GM04503 (cell line): Measurements from ENCODE around the gene NEUROD2.
A peak's percentile ranks its signal among the peaks of the same experiment; 100 is the strongest.

Experiments used
- DNase-seq: peaks from one replicate; pipeline ENCODE4 v3.0.0-alpha.2; 2012; ENCODE audit warnings: low read depth

The NEUROD2 gene

GRCh38 chr17:39607851-39608130 is at the start of gene NEUROD2:
Gene NEUROD2, minus strand, starts transcription at chr17:39607920. Its CDS starts 1,321 bp downstream, at chr17:39606599.
- no peak for DNase-seq

GRCh38 chr17:39655105-39655504 is 47.4 kb upstream of the NEUROD2 start:
- DNase-seq, result no peak

- no peak for DNase-seq
These were observed 46.1 kb upstream of the NEUROD2 start for GRCh38 chr17:39653662-39654331.

DNA sequence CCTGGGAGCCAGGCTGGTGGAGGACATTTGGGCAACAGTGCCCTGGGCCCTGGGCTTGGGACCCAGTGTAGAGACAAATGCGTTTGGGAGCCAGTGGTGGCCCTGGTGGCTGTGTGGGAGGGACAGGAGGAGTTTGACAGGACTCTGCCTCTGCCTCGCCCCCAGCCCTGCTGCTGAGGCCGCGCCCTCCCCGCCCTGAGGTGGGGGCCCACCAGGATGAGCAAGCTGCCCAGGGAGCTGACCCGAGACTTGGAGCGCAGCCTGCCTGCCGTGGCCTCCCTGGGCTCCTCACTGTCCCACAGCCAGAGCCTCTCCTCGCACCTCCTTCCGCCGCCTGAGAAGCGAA is 45.6 kb upstream of the NEUROD2 start:
- no peak for DNase-seq

GRCh38 chr17:39652587-39653315 is 45.0 kb upstream of the NEUROD2 start:
- no peak for DNase-seq

DNA sequence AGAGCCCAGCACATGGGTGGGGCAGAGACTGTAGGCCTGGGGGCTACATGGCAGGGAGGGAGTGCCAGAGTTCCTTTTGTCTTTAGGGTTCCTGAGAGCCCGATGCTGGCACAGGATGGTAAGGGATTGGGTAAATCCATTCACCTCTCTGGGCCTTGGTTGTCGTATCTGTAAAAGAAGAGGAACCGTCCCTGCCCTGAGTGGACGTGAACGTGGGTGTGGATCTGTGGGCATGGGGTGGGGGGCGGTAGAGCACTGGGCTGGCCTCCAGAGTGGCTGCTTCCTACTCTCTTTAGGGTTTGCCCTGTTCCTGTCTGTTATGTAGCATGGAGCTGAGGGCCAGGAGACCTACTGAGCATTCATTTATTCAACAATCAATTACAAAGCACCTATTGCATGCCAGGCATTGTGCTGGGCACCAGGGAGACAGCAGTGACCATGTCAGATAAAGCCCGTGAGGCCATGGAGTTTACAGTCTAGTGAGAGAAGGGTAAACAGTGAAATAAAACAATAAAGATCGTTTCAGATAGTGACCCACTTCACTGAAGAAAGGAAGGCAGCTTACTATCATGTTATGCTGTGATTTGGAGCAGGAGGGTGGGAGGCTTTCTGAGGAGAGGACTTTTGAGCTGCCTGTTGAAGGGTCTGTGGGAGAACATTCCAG is 44.3 kb upstream of the NEUROD2 start:
- DNase-seq, result no peak

DNA sequence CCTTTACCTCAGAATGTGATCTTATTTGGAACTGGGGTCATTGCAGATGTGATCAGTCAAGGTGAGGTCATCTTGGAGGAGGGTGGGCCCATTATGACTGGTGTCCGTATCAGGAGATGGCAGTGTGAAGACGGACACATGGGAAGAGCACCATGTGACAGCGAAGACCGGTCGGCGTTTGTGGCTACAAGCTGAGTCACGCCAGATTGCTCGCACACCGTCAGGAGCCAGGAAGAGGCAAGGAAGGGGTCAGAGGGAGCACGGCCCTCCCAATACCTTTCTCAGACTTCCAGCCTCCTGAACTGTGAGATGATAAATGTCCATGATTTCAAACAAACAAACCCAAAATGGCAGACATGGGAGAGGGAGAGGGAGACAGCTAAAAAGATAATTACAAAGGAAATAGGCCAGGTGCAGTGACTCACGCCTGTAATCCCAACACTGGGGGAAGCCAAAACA is 42.4 kb upstream of the NEUROD2 start:
- no peak for DNase-seq

DNA sequence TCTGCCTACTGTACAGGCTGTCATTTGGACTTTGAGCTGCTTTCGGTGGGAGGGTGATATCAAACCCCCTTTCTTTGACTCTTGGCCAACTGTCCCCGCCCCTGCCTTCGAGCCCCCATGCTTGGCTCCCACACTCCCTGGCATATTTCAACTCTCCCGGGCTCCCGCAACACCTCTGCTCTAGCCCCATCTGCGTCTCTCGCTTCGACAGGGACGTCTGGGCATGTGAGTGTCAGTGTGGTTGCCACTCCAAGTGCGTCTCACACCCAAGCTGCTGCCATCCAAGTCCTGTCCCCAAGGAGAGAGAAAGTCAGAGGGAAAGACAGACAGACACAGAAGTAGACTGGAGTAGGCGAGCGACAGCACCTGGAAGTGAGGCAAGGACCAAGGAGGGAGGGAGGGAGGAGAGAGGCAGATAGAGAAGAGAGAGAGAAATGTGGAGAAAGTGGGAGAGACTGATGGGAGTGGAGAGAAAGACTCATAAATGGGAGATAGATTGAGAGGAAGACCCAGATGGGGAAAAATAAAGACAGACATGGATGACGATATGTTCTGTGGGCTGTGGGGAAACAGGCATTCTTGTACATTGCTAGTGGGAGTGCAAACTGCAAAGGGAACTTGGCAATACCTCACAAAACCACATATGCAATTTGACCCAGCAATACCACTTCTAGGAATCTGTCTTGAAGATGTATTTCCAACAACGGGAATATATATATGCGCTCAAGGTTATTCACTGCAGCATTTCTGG is 41.1 kb upstream of the NEUROD2 start:
- DNase-seq, result no peak

- no peak for DNase-seq
These were observed 39.5 kb upstream of the NEUROD2 start for GRCh38 chr17:39647256-39647655.

DNA sequence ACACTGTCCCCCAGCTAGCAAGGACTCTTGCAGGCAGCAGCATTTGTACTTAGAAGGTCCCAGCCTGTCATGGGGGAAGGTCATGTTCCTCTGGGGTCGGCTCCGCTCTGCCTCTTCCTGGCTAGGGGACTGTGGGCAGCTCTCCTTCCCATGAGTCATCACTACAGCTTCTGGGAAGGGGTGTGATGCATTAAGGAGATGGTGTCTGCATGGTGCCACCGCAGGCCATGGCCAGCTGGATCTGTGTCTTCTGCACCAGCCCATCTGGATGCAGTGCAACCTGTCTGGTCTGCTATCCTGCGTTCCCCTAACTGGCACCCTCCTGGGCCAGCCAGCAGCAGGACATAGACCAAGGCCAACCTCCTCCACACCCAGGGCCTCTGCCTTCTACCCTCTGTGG is 35.6 kb upstream of the NEUROD2 start:
- DNase-seq, result no peak

DNA sequence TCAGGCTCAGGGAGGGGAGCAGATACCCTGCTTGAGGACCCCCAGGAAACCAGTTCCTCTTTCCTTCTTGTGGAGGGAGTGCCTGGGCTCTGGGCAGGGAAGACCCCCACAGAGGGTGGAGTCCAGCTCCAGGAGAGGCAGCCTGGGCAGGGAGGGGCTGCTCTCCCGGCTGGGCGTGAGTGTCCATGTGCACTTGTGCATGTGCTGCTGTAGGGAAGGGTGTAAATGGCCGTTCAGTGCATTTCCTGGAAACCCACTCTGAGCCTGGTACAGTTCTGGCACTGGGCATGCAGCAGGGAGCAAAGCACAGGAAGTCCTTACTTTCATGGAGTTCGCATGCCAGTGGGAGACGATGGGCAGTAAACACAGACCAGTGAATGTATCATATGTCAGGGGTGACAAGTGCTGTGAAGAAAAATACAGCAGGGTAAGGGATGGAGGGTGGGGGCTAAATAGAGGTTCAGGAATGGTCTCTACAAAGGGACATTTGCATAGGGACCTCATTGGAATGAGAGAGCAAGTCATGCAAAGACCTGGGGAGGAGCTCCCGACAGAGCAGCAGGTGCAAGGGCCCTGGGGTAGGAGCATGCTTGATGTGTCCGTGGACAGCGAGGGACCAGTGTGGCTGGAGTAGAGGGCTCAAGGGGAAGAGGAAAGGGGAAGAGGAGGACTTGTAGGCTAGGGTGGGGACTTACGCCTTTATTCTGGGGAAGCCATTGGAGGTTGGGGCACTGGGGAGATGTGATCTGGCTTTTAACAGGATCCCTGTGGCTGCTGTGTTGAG is 34.8 kb upstream of the NEUROD2 start:
- no peak for DNase-seq

GRCh38 chr17:39641883-39642282 is 34.2 kb upstream of the NEUROD2 start:
- DNase-seq, result no peak

- DNase-seq, result no peak
These were observed 33.4 kb upstream of the NEUROD2 start for GRCh38 chr17:39641097-39641496.

DNA sequence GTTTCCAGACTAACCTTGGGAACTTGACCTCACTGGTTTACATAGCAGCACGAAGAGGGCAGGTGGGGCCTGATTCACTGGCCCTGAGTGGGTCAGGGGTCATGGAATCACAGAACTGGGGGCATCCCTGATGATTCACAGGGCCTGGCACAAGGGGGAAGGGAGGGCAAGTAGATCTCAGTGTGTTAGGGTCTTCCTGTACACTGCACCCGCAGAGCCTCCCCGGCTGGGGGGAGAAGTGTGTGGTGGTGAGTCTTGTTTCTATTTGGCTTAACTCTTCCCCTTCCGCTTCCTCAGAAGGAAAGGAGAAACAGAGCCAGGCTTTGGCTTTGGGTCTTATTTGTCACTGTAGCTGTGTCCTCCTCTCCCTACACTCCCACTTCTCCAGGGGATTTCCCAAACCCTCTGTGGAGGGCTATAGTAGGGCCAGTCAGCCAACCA is 32.9 kb upstream of the NEUROD2 start:
- DNase-seq, result no peak

GRCh38 chr17:39639566-39640458 is 32.1 kb upstream of the NEUROD2 start:
- DNase-seq, result no peak

DNA sequence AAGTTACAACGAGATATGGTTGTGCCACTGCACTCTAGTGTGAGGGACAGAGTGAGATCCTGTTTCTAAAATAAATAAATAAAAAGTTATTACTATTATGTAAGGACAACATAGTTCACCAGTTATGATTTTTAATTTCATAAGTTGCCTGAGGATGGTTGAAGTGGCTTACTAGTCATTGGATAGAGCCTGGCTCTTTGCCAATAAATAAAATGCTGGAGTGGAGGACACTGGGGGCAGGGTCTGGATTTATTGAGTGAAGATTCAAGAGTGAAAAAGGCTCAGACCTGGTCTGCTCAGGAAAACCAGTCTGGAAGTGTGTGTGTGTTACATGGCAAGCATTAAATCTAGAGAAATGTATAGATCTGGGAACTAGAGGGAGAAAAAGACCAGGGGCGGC is 31.3 kb upstream of the NEUROD2 start:
- no peak for DNase-seq

GRCh38 chr17:39638317-39638716 is 30.6 kb upstream of the NEUROD2 start:
- no peak for DNase-seq

DNA sequence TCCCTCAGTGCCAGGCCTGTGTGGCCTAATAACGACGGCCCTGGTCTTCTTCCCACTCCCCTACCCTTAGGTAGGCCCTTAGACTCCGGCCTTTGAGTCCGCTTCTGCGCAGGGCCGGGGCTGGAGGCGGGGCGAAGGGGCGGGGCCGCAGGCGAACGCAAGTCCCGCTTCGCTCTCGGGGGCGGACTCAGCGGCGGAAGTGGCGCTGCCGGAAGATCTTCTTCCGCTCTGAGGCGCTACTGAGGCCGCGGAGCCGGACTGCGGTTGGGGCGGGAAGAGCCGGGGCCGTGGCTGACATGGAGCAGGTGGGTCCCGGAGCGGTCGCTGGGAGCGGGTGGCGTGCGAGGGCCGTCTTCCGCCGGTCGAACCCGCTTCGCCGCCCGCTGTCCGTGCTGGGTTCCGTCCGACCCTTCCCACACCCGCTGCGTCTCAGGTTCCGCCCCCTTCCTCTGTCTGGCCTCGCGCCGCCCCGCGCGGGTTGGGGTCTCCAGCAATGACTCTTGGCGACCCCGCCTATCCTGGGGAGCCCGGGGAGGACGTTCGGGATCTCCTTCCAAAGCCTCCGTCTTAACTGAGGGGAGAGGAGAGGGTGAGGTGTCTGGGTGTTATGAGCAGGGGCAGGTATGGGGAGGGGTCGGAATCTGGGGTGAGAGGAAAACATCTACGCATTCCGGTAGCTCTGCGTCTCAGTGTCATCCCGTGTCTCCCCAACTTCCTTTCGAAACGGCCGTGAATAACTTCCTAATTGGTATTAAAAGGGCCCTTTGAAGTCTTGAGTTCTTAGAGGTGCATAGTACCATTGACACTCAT is 29.4 kb upstream of the NEUROD2 start, which contains the start of gene STARD3:
Gene STARD3, plus strand, starts transcription at position 218 of the 810 bp plus-strand sequence. CDS start 16,388 bp downstream, outside the sequence.
- peak; percentile 41 for DNase-seq

DNA sequence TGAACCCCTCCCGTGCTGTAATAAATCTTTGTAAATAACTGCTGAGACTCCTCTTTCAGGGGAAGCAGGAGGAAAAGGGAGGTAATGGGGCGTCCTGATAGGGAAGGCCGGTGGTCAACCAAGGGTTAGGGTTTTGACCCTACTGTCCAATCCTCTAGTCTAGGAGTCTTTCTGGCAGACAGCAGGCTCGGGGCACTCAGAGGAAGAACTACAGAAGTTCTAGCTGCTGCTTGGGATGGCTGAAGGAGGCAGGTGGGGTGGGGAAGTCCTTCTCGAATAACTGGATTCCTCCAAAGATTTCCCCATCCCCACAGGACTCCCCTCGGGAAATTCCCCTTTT is 28.8 kb upstream of the NEUROD2 start:
- no peak for DNase-seq

- DNase-seq, result no peak
These were observed 28.0 kb upstream of the NEUROD2 start for GRCh38 chr17:39635614-39636176.
